ENCODE data around the gene HDDC3. TPM values are rescaled to one million over a fixed set of nuclear protein-coding genes. Genes with fewer than 3 reads are reported as not detected.

Gene HDDC3
- total and polyA plus RNA-seq, 2 donors (not counting 1 experiment from before 2014, with no cell fraction given), result 10.2 to 16.3 TPM

DNA sequence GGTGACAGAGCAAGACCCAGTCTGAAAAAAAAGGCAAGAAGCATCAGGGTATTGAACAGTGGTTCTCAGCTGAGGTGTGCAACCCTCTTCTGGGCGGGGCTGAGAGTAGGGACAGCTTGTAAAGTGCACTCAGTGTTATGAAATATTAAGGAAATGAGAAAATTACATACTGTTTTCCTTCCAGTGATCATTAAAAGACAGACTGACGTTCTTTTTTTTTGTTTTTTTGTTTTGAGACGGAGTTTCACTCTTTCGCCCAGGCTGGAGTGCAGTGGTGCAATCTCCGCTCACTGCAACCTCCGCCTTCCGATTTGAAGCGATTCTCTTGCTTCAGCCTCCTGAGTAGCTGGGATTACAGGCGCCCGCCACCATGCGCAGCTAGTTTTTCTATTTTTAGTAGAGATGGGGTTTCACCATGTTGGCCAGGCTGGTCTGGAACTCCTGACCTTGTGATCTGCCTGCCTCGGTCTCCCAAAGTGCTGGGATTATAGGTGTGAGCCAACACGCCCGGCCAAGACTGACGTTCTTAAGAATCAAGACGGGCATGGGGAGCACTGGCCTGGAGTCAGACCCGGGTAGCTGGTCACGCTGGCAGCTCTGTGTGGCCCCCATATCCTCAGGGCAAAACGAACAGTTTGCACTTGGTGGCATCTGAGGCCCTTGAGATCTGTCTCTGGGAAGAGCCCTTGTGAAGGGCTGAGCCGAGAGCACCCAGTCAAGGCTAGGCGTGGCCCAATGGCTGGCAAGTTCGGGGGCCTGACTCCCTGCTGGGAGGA lies 17.9 kb downstream of the HDDC3 start:
- no peak overlapping the region for H3K27ac ChIP-seq (ENCODE audit: insufficient read depth, low read length)
- peaks cover 20% of the 10 kb centered on the region for H3K36me3 ChIP-seq (ENCODE audit: control insufficient read depth, insufficient read depth, low read length)

DNA sequence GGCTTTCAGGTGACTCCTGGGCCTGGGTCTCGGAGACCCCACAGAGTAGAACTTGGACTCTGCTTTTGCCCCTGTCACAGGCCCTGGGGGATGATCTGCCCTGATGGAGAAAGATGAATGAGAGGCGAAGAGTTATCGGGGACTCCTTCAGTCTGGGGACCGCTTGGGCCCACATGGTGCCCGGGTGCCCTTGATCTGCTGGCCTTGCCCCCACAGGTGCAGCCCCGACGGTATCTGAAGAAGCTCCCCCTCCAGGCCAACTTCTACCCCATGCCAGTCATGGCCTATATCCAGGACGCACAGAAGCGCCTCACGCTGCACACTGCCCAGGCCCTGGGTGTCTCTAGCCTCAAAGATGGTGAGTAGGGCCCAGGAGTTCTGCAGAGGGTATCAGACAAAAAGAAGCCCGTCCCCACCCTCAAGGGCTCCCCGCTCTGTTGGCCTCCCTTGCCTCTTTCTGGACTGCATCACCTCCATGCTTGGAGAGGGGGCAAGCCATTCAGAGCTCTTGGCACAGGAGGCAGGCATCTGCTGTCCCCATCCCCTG lies 18.9 kb downstream of the HDDC3 start:
- Histone ChIP-seq H3K27me3 (ENCODE audit: control insufficient read depth, insufficient read depth, low read length) (no peaks in the 10 kb centered on the region), H4K20me1 (ENCODE audit: control insufficient read depth, extremely low read depth, insufficient read depth, low read length) (no peaks in the 10 kb centered on the region)
- TF ChIP-seq EZH2 (IDR thresholded peaks at IDR 0.05; ENCODE audit: low read length, missing control alignments), result no peak
- TF ChIP-seq, protein P1, sequence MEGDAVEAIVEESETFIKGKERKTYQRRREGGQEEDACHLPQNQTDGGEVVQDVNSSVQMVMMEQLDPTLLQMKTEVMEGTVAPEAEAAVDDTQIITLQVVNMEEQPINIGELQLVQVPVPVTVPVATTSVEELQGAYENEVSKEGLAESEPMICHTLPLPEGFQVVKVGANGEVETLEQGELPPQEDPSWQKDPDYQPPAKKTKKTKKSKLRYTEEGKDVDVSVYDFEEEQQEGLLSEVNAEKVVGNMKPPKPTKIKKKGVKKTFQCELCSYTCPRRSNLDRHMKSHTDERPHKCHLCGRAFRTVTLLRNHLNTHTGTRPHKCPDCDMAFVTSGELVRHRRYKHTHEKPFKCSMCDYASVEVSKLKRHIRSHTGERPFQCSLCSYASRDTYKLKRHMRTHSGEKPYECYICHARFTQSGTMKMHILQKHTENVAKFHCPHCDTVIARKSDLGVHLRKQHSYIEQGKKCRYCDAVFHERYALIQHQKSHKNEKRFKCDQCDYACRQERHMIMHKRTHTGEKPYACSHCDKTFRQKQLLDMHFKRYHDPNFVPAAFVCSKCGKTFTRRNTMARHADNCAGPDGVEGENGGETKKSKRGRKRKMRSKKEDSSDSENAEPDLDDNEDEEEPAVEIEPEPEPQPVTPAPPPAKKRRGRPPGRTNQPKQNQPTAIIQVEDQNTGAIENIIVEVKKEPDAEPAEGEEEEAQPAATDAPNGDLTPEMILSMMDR (conservative IDR thresholded peaks at IDR 0.05 in 1 of 2, IDR thresholded peaks at IDR 0.05 in 1 of 2; ENCODE audit: low read depth in 1 of 2, low read length in 2 of 2), result no peak

More for the DNA sequence above, 17.9 kb downstream of the HDDC3 start:
- Histone ChIP-seq H3K9ac (ENCODE audit: insufficient read depth, low read length) (no peak overlapping the region), H4K20me1 (ENCODE audit: control insufficient read depth, extremely low read depth, insufficient read depth, low read length) (no peaks in the 10 kb centered on the region), H3K4me2 (ENCODE audit: extremely low read depth, insufficient read depth, low read length) (no peak overlapping the region), H3K27me3 (ENCODE audit: control insufficient read depth, insufficient read depth, low read length) (no peaks in the 10 kb centered on the region), H2AFZ (ENCODE audit: low read length) (no peak overlapping the region), H3K4me1 (ENCODE audit: control insufficient read depth, extremely low read depth, insufficient read depth, low read length) (no peaks in the 10 kb centered on the region), H3K9me3 (ENCODE audit: control insufficient read depth, insufficient read depth, low read depth, low read length) (no peaks in the 10 kb centered on the region), H3K4me3 (replicated peaks in 1 of 4; ENCODE audit: control extremely low read depth in 1 of 4, insufficient read depth in 1 of 4, low read depth in 3 of 4, low read length in 4 of 4) (no peak overlapping the region), H3K79me2 (ENCODE audit: control insufficient read depth, insufficient read depth, low read length) (no peaks in the 10 kb centered on the region)
- TF ChIP-seq EZH2 (IDR thresholded peaks at IDR 0.05; ENCODE audit: low read length, missing control alignments), result no peak
- TF ChIP-seq, protein P1 (conservative IDR thresholded peaks at IDR 0.05 in 1 of 2, IDR thresholded peaks at IDR 0.05 in 1 of 2; ENCODE audit: low read depth in 1 of 2, low read length in 2 of 2), result no peak
- DNase-seq (ENCODE audit: low read depth in 2 of 2), result no peak

DNA sequence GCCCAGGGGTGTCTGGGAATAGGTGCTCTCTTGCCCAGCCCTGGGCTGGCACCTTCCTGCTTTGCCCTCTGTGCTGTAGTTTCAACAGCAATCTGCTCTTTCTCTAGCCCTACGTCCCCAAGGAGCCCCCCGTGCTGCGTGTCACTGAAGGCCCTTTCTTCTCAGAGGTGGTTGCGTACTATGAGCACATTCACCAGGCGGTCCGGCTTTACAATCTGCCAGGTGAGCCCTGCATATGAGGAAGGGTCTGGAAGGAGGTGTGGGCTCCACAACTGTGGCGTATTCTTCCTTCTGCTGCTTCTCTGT lies 19.6 kb downstream of the HDDC3 start:
- Histone ChIP-seq H3K36me3 (ENCODE audit: control insufficient read depth, insufficient read depth, low read length) (peaks cover 17% of the 10 kb centered on the region), H3K79me2 (ENCODE audit: control insufficient read depth, insufficient read depth, low read length) (no peaks in the 10 kb centered on the region), H3K9me3 (ENCODE audit: control insufficient read depth, insufficient read depth, low read depth, low read length) (no peaks in the 10 kb centered on the region), H3K27me3 (ENCODE audit: control insufficient read depth, insufficient read depth, low read length) (no peaks in the 10 kb centered on the region), H3K9ac (ENCODE audit: insufficient read depth, low read length) (no peak overlapping the region), H2AFZ (ENCODE audit: low read length) (no peak overlapping the region), H3K4me1 (ENCODE audit: control insufficient read depth, extremely low read depth, insufficient read depth, low read length) (no peaks in the 10 kb centered on the region), H4K20me1 (ENCODE audit: control insufficient read depth, extremely low read depth, insufficient read depth, low read length) (no peaks in the 10 kb centered on the region), H3K4me3 (replicated peaks in 1 of 4; ENCODE audit: control extremely low read depth in 1 of 4, insufficient read depth in 1 of 4, low read depth in 3 of 4, low read length in 4 of 4) (no peak overlapping the region), H3K4me2 (ENCODE audit: extremely low read depth, insufficient read depth, low read length) (no peak overlapping the region), H3K27ac (ENCODE audit: insufficient read depth, low read length) (no peak overlapping the region)
- no peak for TF ChIP-seq EZH2 (IDR thresholded peaks at IDR 0.05; ENCODE audit: low read length, missing control alignments)
- TF ChIP-seq, protein P1 (conservative IDR thresholded peaks at IDR 0.05 in 1 of 2, IDR thresholded peaks at IDR 0.05 in 1 of 2; ENCODE audit: low read depth in 1 of 2, low read length in 2 of 2), result no peak
- no peak for DNase-seq (ENCODE audit: low read depth in 2 of 2)

More for the DNA sequence above, 18.9 kb downstream of the HDDC3 start:
- H3K4me3 ChIP-seq (replicated peaks in 1 of 4; ENCODE audit: control extremely low read depth in 1 of 4, insufficient read depth in 1 of 4, low read depth in 3 of 4, low read length in 4 of 4), result no peak overlapping the region
- no peaks in the 10 kb centered on the region for H3K9me3 ChIP-seq (ENCODE audit: control insufficient read depth, insufficient read depth, low read depth, low read length)
- H3K27ac ChIP-seq (ENCODE audit: insufficient read depth, low read length), result no peak overlapping the region
- DNase-seq (ENCODE audit: low read depth in 2 of 2), result no peak
- no peaks in the 10 kb centered on the region for H3K79me2 ChIP-seq (ENCODE audit: control insufficient read depth, insufficient read depth, low read length)
- no peak overlapping the region for H3K9ac ChIP-seq (ENCODE audit: insufficient read depth, low read length)
- H3K4me2 ChIP-seq (ENCODE audit: extremely low read depth, insufficient read depth, low read length), result no peak overlapping the region
- H3K4me1 ChIP-seq (ENCODE audit: control insufficient read depth, extremely low read depth, insufficient read depth, low read length), result no peaks in the 10 kb centered on the region
- H2AFZ ChIP-seq (ENCODE audit: low read length), result no peak overlapping the region
- H3K36me3 ChIP-seq (ENCODE audit: control insufficient read depth, insufficient read depth, low read length), result peaks cover 20% of the 10 kb centered on the region
